Fibroblast of villous mesenchyme (primary cell): Measurements from ENCODE around the gene FBXL16. TPM values are rescaled to one million over a fixed set of nuclear protein-coding genes. Genes with fewer than 3 reads are reported as not detected.

Experiments
- DNase-seq: peaks from one replicate; pipeline ENCODE4 v3.0.0-alpha.2; 2010; ENCODE audit warnings: low read depth
- H3K4me3 ChIP-seq: 2 replicates; pipeline ENCODE4 v1.5.1; 2011; ENCODE audit warnings: low read depth, mild to moderate bottlenecking, low read length
- CTCF ChIP-seq: IDR thresholded peaks from 2 replicates; pipeline ENCODE4 v1.5.1; 2012; ENCODE audit warnings: low read depth, mild to moderate bottlenecking, low read length; ENCODE audit not compliant: insufficient read depth
- total RNA-seq: library from RNA; depleted of rRNA; stranded (reverse); fragments of >200 nt; gene quantifications from 2 replicates; pipeline ENCODE4 v1.2.3, GENCODE V29; 2012

Gene FBXL16
- total RNA-seq, 1 donor = under 0.01 TPM

- peak; percentile 89 for DNase-seq
- H3K4me3 ChIP-seq = peak within 1 kb of the TSS; percentile 84
- TF ChIP-seq CTCF = peak; percentile 80
Observed at GRCh38 chr16:740764-741505, 35.3 kb upstream of the FBXL16 start, which contains the start of gene CIAO3. TSS of gene CIAO3 (minus strand) at chr16:740997. CDS start at chr16:740985, 12 bp downstream.

- DNase-seq = no peak
Observed at GRCh38 chr16:740459-740763, 34.8 kb upstream of the FBXL16 start.

GRCh38 chr16:739560-740458 is 34.2 kb upstream of the FBXL16 start:
- no peak for TF ChIP-seq CTCF
- DNase-seq = no peak
- peak overlapping the region; percentile 84 for H3K4me3 ChIP-seq

More at GRCh38 chr16:740459-740763, 34.8 kb upstream of the FBXL16 start:
- no peak for TF ChIP-seq CTCF
- H3K4me3 ChIP-seq = peak overlapping the region; percentile 84

DNA sequence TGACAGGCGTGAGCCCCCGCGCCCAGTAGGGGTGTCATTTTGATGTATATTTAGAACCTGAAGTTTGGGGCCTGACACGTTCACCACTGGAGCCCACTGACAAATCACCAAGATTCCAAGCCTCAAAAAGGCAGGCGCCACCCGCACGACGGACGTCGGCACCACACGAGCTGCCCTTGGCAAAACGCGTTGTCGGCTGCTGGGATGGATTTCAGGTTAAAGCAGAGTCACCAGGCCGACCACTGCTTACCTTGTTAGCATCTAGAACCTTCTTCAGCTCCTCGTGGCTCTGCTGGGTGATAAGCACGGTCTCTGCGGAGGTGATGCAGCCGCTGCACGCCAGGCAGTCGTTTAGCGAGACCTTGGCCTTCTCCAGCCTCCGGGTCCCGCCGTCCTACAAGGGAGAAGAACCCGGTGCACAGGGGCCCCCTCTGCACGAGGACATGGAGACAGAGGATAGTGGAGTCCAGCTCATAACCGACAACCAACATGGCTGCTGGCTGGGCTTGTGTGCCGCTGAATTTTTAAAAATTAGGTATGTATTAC is 31.4 kb upstream of the FBXL16 start:
- no peak for DNase-seq
- no peak overlapping the region for H3K4me3 ChIP-seq
- no peak for TF ChIP-seq CTCF

DNA sequence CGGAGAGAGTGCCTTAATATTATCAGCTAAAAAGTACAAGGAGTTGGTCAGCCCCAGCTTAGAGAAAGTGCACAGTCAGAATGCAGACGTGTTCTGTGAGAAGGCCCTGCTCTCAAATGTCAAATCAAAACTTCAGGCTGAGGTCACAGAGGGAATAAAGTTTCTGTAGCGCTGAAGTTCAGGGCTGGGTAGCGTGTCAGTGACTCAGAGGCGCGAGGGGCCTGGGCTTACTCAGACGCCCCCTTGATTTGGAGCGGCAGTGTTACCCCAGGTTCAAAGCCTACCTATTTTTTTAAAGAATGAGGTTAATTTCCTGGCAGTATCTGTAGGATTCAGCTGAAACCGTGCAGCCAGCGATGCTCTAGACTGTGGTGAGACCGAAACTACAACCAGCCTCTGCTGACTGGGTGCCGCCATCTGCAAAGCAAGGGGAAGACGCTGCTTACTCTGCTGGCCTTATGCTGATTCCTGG is 30.4 kb upstream of the FBXL16 start:
- TF ChIP-seq CTCF = no peak
- H3K4me3 ChIP-seq = no peak overlapping the region
- DNase-seq = no peak

DNA sequence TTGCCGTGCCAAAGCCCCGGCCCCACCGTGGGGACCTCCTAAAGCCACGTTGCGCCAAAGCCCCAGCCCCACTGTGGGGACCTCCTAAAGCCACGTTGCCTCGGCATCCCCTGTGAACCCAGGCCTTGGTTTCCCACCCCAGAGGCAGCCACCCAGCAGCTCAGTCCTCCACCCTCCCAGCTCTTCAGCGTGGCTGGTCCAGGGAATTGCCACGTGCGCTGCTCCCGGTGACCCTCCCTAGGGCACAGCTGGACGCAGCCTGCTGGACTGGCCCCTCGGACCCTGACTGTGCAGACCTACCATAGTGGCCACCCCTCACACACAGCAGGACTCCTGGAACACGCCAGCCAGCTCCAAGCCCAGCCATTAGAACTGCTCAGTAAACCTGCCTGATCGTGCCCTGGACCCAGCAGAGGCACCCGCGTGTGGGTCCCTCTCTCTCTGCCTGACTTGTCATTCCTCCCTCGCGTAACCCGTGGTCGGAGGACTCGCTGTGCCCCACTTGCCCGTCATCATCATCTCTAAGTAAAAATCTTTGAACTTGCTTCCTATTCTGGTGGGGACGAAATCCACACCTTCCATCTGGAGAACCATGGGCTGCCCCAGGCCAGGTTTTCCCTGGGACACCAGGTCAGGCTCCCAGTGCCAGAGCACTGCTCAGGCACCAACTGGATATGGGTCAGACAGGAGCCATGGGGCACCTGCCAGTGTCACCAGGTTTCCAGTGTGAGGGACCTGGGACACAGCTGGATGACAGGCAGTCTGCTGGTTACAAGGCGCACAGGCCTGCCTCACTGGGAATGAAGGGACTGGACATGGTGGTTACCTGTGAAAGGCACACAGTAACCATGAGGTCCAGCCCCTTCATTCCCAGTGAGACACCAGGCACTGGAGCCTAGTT is 29.6 kb upstream of the FBXL16 start:
- DNase-seq = no peak
- no peak overlapping the region for H3K4me3 ChIP-seq
- no peak for TF ChIP-seq CTCF
